Suppressor macrophage treated with lipopolysaccharide for 4 hours (primary cell): ENCODE results near the gene LRRC75A.
"Not testable (repeated sequence)": the region's sequence is repeated elsewhere in the genome, so short reads cannot be mapped to it uniquely, and the experiment has no call there.

Source experiments
- DNase-seq: peaks from one replicate; pipeline ENCODE4 v3.0.0-alpha.2; 2020

The LRRC75A gene

DNA sequence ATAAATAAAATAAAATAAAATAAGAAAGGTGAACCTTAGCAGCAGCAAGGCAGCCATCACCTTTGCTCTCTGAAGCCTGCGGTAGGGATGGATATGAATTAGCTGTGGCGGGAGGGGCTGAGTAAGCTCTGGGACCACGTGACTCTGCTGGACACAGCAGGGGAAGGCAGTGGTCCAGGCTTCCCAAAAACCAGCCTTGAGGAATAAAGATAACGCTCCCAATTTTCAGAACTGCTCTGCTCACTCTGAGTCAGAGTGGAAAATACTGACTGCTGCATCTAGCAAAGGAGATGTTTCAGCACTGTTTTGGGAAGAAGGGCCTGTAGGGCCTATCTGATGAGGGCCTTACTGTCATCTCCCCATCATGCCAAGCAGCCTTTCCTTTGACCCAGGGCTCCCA, 96.1 kb downstream of the LRRC75A start:
- not testable (repeated sequence) for DNase-seq

DNA sequence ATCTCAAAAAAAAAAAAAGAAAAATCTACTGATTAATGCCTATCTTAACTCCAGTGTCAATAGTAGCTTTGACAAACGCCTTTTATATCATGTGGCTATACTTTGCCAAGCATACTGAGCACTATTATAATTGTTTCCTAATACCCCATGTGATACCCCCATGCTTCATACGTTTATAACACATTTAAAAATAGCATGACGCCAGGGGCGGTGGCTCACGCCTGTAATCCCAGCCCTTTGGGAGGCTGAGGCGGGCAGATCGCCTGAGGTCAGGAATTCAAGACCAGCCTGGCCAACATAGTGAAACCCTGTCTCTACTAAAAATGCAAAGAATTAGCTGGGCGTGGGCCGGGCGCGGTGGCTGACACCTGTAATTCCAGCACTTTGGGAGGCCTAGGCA, 99.5 kb downstream of the LRRC75A start:
- DNase-seq = not testable (repeated sequence)
